ENCODE measurements around the gene ARL4D.
"Not testable (repeated sequence)": the region's sequence is repeated elsewhere in the genome, so short reads cannot be mapped to it uniquely, and the experiment has no call there.

ARL4D gene

DNA sequence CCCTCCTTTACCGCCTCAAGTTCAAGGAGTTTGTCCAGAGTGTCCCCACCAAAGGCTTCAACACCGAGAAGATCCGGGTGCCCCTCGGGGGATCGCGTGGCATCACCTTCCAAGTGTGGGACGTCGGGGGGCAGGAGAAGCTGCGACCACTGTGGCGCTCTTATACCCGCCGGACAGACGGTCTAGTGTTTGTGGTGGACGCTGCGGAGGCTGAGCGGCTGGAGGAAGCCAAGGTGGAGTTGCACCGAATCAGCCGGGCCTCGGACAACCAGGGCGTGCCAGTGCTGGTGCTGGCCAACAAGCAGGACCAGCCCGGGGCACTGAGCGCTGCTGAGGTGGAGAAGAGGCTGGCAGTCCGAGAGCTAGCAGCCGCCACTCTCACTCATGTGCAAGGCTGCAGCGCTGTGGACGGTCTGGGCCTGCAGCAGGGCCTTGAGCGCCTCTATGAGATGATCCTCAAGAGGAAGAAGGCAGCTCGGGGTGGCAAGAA lies 1.1 kb downstream of the ARL4D start:
- DNase-seq, result no peak

DNA sequence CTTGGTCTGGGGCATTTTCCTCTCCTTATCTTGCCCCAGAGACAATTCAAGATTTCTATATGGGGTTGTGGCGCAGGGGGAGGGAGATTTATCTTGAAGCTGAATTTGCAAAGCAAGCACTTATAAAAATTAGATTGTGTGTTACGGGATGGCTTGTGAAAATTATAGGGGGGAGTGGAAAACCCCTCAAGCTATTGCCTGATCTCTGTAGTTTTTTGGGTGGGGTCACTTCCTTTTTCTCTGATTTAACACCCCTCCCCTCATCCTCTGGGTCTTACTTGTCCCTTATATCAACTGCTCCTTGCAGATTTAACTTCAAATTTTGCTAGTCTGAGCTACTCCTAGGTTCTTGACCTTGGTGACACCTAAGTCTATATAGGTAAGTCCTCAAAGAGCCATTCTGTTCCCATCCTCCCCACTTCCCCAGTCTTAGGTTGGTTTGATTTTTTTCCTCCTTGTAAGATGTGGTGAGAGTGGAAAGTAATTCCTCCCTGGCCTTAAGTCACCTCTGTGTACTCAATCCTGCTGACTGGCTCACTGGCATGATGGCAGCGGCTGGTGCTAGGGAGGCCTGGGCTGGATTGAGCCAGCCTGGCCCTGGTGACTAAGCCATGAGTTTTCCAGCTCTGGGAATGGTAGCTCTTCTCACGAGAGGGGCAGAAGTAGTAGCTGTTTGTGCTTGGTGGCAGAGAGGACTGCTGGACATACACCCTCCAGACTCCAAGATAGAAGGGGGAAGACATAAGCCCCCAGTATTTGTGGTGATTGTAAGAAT lies 2.3 kb downstream of the ARL4D start:
- DNase-seq, result no peak

DNA sequence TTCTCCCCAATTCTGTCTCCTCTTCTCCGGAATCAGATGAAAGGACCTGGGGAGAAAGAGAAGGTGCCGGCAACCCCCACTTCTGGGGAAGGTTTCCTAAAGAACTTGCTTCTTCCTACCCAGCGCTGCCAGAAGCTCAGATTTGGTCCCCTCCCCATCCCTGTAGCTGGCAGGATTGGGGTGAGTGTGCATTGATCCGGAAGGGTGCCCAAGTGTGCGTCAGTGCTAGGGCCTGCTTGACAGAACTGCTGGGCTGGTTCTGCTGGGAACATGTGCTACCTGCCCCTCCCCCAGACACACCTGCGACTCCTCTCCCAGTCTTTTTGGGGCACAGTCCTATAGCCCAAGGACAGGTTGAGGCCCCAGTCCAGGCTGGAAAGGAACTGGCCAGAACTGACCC lies 3.3 kb downstream of the ARL4D start:
- no peak for DNase-seq

DNA sequence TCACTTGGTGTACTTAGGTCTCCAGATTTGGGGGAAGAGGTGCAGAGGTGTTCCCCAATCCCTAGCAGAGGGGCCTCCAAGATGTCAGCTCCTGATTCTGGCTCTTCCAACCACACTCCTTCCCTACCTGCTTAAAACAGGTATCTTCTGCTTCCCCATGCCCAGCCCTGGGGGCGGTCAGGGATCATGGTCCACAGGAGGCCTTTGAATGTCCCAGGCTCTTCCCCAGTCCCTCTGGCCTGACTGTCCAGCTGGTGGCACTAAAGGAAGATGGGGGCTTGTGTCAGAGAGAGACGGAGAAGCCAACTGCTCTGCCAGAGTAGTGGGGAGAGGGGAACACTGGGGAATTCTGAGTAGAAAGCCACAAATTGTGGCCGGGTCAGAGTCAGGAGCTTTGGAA lies 3.8 kb downstream of the ARL4D start:
- no peak for DNase-seq

DNA sequence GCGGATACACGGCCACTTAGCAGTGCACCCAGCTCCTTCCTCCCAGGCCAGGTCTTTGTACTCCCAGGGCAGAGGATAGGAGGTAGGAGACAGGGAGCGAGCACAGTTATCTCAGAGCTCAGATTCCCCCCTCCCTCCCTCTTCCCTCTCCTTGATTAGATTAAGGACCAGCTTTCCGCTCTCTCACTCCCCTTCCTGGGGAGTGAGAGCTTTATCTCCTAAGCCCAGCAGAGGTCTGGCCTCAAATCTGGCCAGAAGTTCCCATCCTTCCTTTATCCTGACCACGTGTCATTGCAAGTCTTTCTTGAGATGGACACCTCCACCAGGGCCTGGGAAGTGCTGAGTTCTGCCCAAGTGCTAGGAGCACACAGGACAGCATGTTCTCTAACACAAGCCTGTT lies 5.1 kb downstream of the ARL4D start:
- no peak for DNase-seq

GRCh38 chr17:43405861-43406260 lies 7.1 kb downstream of the ARL4D start:
- no peak for DNase-seq

DNA sequence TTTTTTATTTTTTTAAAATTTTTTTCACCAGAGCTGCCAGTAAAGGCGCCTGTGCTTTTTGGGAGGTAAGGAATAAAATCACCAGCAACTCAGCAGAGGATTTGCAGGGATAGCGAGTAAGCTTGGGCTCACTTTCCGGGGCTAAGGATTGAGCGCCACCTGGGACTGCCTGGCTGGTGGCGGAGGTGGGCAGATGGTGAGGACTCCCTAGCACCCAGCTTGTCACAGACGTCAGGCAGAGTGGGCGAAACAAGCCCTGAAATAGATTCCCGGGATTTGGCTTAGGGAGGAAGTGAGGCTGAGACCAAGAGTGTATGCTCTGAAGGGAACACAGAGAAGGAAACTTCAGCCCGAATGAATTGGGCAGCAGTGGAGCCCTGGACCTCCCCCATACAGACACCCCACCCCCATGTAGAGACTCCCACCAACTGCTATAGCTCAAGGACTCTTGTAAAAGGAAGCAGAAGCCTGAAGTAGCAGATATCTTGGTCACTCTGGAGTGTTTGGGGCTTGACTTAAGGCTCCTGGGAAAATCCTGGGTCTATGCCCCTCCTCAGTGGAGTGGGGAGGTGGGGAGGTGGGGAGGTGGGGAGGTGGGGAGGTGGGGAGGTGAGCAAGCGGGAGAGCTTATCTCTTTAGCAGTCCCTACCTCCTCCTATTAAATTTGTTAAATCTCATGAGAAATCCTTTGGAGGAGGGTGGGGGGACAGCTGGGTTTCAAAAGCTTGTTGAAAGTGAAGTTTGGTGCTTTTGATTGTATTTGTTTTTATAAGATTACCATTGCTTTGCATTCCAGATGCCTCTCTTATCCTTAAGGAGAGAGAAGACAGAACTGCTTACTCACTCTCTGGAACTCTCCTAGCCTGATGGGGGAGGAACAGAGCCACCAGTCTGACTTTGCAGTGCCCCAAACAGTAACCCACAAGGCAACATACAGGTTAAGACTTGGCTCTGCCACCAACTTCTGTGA lies 8.2 kb downstream of the ARL4D start:
- DNase-seq, result no peak

- no peak for DNase-seq
These were observed 10.3 kb downstream of the ARL4D start for GRCh38 chr17:43409131-43409530.

DNA sequence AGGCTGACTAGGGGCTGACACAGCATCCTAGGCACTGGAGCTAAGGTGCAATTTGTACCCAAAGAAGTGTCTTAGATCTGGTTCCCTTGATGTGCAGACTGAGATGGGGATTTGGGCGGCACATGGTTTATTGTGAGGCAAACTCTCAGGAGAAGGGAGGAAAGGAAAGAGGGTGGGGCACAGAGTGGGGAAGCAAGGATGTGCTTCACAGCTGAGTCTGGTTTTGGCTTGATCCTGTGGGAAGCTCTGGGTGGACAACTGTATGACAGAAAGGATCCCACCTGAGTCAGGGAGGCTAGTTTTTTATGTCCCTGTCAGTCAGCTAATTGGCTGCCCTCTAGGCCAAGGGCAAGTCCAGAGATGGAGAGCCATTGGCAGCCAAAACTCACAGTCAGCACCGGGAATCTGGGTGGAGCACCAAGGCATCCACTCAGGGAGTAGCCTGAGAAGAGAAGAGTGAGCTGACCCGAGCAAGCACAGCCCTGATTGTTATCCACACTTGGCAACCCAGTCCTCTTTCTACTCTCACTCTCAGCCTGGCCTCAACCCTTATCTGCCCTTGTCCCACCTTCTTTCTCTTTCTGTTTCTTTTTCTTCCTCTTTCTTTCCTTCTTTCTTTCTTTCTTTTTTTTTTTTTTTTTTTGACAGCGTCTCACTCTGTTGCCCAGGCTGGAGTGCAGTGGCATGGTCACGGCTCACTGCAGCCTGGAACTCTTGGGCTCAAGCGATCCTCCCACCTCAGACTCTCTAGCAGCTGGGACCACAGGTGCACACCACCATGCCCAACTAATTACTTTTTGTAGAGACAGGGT lies 12.0 kb downstream of the ARL4D start:
- no peak for DNase-seq

- no peak for DNase-seq
These were observed 12.5 kb downstream of the ARL4D start for GRCh38 chr17:43411369-43411677.

- no peak for DNase-seq
These were observed 13.0 kb downstream of the ARL4D start for GRCh38 chr17:43411749-43412148.

DNA sequence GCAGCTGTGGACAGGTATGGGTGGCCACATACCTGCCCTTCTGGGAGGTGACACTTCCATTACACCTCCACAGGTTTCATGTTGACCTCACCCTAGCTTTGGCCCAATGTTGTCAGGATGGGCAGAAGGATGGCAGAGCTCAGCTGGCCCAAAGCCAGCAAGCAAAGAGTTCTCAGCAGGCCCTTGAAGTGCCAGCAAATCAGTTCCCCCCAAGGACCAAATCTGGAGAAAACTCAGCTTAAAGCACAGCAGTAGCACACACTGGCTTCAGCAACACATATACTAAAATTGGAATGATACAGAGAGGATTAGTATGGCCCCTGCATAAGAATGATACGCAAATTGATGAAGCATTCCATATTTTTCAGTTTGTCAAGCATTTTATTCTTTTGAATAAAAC lies 13.4 kb downstream of the ARL4D start:
- DNase-seq, result no peak

DNA sequence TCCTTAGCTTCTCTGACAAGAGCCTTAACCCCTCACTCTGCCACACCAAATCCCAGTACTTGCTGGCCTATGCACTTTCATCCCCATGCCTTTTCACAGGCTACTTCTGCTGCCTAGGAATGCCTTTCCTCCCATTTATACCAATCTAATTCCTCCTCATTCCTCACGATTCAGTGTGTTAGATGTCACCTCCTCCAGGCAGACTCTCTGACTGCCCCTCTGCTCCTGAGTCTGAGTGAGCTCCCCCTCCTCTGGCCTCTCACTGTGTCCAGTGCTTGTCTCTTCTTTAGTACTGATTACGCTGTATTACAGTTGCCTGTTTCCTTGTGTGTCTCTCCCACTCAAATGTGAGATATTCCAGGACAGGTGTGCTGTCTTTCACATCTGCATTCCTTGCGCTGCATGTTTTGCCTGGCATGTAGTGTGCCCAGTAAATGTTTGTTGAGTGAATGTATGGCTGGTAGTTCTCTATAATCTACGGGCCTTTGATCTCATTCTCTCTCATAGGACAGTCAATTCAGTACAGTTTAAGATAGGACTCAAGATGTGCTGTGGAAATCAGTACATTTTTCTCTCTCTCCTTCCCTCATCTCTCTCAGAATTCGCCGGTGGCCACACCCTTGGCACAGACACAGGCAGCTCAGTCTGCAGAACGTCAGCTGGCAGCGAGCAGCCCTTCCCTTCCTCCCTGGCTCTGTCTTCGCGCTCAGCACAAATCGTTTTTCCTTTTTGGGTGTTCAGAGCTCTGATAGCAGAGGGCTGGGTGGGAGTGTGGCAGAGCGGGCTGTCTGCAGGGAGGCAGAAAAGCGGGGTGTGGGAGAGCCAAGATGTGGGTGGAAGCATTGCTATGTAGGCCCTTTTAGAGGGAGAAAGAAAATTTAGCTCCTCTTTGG lies 18.5 kb downstream of the ARL4D start:
- no peak for DNase-seq

GRCh38 chr17:43418441-43419374 lies 19.9 kb downstream of the ARL4D start:
- no peak for DNase-seq

- DNase-seq, result not testable (repeated sequence)
These were observed 20.6 kb downstream of the ARL4D start for GRCh38 chr17:43419375-43419882.

- no peak for DNase-seq
These were observed 25.1 kb downstream of the ARL4D start for GRCh38 chr17:43423777-43424455.

DNA sequence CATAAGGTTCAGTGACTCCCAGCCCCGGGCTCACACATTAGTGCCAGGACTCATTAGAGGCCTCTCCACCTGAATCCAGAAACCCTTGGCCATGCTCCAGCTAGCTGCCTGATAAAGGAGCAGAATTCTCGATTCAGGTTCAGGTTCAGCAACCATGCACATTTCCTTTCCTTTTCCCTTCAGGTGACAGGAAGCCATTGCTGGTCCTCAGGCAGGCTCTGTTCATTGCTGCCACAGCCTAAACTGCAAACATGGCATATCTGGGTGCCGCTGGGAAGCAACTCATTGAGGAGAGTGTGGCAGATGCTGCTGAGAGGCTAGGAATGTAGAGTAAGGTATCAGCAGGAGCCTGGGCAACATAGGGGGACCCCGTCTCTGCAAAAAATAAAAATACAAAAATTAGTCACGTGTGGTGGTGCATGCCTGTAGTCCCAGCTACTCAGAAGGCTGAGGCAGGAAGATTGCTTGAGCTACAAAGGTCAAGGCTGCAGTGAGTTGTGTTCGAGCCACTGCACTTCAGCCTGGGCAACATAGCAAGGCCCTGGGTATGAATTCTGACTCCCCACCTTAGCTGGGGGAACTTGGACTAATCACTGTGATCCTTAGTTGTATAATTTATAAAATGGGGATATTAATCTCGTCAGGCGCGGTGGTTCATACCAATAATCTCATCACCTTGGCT lies 28.7 kb downstream of the ARL4D start:
- no peak for DNase-seq

GRCh38 chr17:43428524-43428923 lies 29.7 kb downstream of the ARL4D start:
- no peak for DNase-seq

DNA sequence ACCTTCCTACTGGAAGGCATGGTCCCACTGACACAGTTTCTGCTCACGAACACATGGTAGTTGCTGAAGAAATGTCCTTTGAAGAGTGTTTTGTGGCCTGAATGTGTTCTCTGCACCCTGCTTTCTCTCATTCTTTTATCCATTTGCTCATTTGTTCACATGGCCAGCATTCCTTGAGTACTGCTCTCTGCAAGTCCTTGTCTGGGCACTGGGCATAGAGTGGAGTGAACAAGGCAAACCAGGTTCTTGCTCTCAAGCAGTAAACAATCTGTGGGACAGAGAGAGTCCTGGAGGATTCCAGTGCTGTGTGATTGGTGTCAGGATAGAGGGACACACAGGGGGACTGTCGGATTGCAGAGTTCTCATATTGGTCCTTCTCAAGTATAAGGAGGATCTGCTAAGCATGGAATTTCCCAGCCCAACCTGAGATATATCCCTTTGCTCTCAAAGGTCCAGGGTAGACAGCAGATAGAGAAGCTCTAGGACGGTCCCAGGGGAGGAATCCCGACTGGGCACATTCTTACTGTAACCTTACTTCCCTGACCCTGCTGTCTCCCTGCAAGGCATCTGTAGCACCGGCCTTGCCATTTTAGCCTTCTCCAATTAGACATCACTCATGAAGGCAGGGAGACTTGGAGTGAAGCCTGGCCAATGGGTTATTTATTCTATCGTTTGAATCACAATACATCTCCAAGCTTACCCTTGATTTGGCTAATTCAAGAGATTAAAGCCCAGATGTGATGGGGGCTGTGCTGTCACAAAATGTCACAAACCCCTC lies 32.3 kb downstream of the ARL4D start:
- no peak for DNase-seq
